Measurements from ENCODE around the gene ADIRF.

Gene ADIRF

GRCh38 chr10:86953747-86954680 lies 14.3 kb upstream of the ADIRF start:
- H3K4me1 Mint-ChIP-seq (ENCODE audit: low read depth), result peaks cover 25% of the 10 kb centered on the region
- H3K9me3 Mint-ChIP-seq, result peaks cover 25% of the 10 kb centered on the region
- intact Hi-C loops (cut with micrococcal nuclease), result no loop called here

DNA sequence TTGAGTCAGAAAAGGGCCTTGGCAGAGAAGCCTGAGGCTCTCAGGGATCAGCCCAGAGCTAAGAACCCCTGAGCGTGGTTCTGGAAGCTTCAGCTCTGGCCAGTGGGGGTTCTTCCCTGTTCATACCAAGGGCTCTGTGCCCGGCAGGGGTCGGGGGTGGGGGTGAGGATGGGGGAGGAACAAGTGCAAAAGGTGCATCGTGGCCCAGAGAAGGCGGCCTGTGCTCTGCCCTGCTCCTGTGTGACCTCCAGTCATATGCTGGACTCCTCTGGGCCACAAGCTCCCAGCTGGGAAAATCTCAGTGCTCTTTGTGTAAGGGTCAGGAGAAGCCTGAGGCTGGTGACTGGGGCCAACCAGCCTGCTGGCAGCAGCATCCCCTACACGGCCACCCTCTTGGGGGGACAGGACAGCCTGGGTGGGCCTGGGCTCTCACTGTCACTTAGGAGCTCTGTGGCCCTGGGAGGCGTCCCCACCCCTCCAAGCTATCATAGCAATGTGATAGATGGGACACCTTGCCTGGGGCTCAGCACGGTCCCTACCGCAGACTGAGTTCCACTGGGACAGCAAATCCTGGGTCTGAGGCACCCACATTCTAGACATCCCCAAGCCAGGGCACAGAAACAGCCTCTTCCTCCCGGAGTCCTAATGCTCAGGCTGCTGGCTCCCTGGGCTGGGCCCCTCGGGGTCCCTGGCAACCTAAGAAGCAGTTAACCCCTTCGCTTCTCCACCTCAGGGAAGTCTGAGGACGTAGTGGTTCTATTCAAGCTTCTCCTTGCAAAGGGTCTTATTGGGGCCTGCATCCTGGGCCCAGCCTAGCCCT lies 13.4 kb upstream of the ADIRF start:
- Mint-ChIP-seq H3K27me3 (peaks cover 9% of the 10 kb centered on the region), H3K4me1 (ENCODE audit: low read depth) (peaks cover 33% of the 10 kb centered on the region), H3K36me3 (ENCODE audit: low read depth) (no peaks in the 10 kb centered on the region), H3K27ac (no peak overlapping the region), H3K4me3 (no peak overlapping the region), H3K9me3 (peaks cover 25% of the 10 kb centered on the region)
- intact Hi-C loops (cut with micrococcal nuclease), result no loop called here

More at GRCh38 chr10:86953747-86954680, 14.3 kb upstream of the ADIRF start:
- peaks cover 4% of the 10 kb centered on the region for H3K27me3 Mint-ChIP-seq
- H3K36me3 Mint-ChIP-seq (ENCODE audit: low read depth), result no peaks in the 10 kb centered on the region
- H3K27ac Mint-ChIP-seq, result no peak overlapping the region
- H3K4me3 Mint-ChIP-seq, result no peak overlapping the region

DNA sequence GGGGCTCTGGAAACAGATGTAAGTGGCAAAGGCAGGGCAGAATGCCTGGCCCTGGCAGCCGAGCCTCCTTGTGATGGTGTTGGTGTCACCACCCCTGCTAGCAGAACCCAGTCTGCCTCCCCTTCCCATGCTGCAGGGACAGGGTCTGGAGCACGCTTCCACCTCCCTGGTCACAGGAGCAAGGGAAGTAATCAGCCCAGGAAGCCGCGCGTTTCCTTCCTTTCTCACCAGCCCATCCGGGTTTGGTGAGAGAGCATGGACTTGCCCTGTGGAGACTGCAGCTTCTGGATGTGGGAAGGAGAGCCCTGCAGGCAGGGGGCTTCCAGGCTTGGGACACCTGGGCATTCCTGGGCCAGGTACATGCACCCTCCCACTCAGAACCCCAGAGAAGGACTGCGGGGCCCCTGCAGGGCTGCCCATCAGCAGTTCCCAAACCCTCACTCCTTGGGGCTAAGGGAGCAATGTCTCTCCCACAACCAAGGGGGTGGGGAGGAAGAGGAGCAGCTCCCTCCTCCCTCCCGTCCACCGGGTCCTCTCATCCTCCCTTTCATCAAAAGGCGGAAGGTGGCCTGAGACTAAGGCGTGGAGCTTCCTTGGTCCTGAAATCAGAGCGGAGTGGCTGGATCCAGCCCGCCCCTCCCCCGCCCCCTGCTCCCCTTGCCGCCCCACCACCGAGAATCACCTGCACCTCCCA lies 12.6 kb upstream of the ADIRF start:
- Mint-ChIP-seq H3K4me1 (ENCODE audit: low read depth) (peaks cover 38% of the 10 kb centered on the region), H3K4me3 (no peak overlapping the region), H3K27ac (no peak overlapping the region), H3K27me3 (peaks cover 9% of the 10 kb centered on the region), H3K36me3 (ENCODE audit: low read depth) (no peaks in the 10 kb centered on the region), H3K9me3 (peaks cover 25% of the 10 kb centered on the region)
- intact Hi-C loops (cut with micrococcal nuclease), result no loop called here

- Mint-ChIP-seq H3K9me3 (peaks cover 25% of the 10 kb centered on the region), H3K27me3 (peaks cover 9% of the 10 kb centered on the region), H3K36me3 (ENCODE audit: low read depth) (no peaks in the 10 kb centered on the region), H3K27ac (no peak overlapping the region), H3K4me1 (ENCODE audit: low read depth) (peaks cover 42% of the 10 kb centered on the region), H3K4me3 (no peak overlapping the region)
- intact Hi-C loops (cut with micrococcal nuclease), result no loop called here
Measured at GRCh38 chr10:86956195-86956847, 12.0 kb upstream of the ADIRF start.

- H3K4me3 Mint-ChIP-seq, result no peak overlapping the region
- no peak overlapping the region for H3K27ac Mint-ChIP-seq
- H3K36me3 Mint-ChIP-seq (ENCODE audit: low read depth), result no peaks in the 10 kb centered on the region
- H3K4me1 Mint-ChIP-seq (ENCODE audit: low read depth), result peaks cover 48% of the 10 kb centered on the region
- intact Hi-C loops (cut with micrococcal nuclease), result no loop called here
- peaks cover 21% of the 10 kb centered on the region for H3K9me3 Mint-ChIP-seq
- peaks cover 9% of the 10 kb centered on the region for H3K27me3 Mint-ChIP-seq
Measured at GRCh38 chr10:86956848-86957448, 11.3 kb upstream of the ADIRF start.

- peaks cover 15% of the 10 kb centered on the region for H3K9me3 Mint-ChIP-seq
- peaks cover 50% of the 10 kb centered on the region for H3K4me1 Mint-ChIP-seq (ENCODE audit: low read depth)
- peaks cover 9% of the 10 kb centered on the region for H3K27me3 Mint-ChIP-seq
- H3K4me3 Mint-ChIP-seq, result no peak within 1 kb of the TSS
- no peaks in the 10 kb centered on the region for H3K36me3 Mint-ChIP-seq (ENCODE audit: low read depth)
- intact Hi-C loops (cut with micrococcal nuclease), result no loop called here
- peak within 1 kb of the TSS; percentile 45 for H3K27ac Mint-ChIP-seq
Measured at GRCh38 chr10:86957471-86958115, 10.7 kb upstream of the ADIRF start, which contains the start of gene MMRN2. MMRN2 (minus strand) TSS chr10:86957615; CDS start chr10:86957541, 74 bp downstream.

DNA sequence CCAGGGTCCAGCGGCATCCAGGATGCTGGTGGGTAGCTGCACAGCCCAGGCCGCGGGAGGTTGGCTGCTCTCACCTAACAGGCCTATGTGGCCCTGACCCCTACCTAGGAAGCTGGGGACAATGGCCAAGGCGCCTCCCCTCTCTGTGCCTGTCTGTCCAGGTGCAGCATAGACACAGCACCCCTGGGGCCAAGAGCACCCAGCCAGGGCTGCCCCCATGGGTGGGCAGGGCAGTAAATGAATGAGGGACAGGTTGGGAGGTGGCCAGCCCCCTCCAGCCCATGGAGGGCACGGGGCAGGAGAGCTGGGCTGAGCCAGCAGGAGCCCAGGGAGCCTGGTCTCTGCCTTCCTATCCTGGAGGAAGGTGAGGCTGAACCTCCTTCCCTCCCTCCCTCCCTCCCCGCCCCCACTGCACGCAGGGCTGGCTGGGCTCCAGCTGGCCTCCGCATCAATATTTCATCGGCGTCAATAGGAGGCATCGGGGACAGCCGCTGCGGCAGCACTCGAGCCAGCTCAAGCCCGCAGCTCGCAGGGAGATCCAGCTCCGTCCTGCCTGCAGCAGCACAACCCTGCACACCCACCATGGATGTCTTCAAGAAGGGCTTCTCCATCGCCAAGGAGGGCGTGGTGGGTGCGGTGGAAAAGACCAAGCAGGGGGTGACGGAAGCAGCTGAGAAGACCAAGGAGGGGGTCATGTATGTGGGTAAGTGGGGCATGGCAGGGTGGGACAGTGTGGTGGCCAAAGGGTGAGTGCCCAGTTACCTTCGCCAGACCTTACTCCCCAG lies 10.0 kb upstream of the ADIRF start, which contains the start of gene SNCG:
Gene SNCG (plus strand): TSS at position 484 of the 785 bp plus-strand sequence. CDS start 99 bp downstream, at position 583.
- Mint-ChIP-seq H3K4me1 (ENCODE audit: low read depth) (peaks cover 50% of the 10 kb centered on the region), H3K27ac (peak within 1 kb of the TSS; percentile 45), H3K9me3 (peaks cover 7% of the 10 kb centered on the region), H3K27me3 (peaks cover 9% of the 10 kb centered on the region), H3K4me3 (no peak within 1 kb of the TSS), H3K36me3 (ENCODE audit: low read depth) (no peaks in the 10 kb centered on the region)
- intact Hi-C loops (cut with micrococcal nuclease), result no loop called here

- Mint-ChIP-seq H3K36me3 (ENCODE audit: low read depth) (no peaks in the 10 kb centered on the region), H3K9me3 (no peaks in the 10 kb centered on the region), H3K4me1 (ENCODE audit: low read depth) (peaks cover 50% of the 10 kb centered on the region), H3K27ac (peak overlapping the region; percentile 36), H3K27me3 (peaks cover 9% of the 10 kb centered on the region), H3K4me3 (no peak overlapping the region)
- intact Hi-C loops (cut with micrococcal nuclease), result no loop called here
Measured at GRCh38 chr10:86958901-86959736, 9.2 kb upstream of the ADIRF start.

GRCh38 chr10:86959737-86960002 lies 8.6 kb upstream of the ADIRF start:
- Mint-ChIP-seq H3K27me3 (peaks cover 13% of the 10 kb centered on the region), H3K36me3 (ENCODE audit: low read depth) (no peaks in the 10 kb centered on the region), H3K27ac (peak overlapping the region; percentile 36), H3K4me3 (no peak overlapping the region), H3K4me1 (ENCODE audit: low read depth) (peaks cover 50% of the 10 kb centered on the region), H3K9me3 (no peaks in the 10 kb centered on the region)
- intact Hi-C loops (cut with micrococcal nuclease), result no loop called here

DNA sequence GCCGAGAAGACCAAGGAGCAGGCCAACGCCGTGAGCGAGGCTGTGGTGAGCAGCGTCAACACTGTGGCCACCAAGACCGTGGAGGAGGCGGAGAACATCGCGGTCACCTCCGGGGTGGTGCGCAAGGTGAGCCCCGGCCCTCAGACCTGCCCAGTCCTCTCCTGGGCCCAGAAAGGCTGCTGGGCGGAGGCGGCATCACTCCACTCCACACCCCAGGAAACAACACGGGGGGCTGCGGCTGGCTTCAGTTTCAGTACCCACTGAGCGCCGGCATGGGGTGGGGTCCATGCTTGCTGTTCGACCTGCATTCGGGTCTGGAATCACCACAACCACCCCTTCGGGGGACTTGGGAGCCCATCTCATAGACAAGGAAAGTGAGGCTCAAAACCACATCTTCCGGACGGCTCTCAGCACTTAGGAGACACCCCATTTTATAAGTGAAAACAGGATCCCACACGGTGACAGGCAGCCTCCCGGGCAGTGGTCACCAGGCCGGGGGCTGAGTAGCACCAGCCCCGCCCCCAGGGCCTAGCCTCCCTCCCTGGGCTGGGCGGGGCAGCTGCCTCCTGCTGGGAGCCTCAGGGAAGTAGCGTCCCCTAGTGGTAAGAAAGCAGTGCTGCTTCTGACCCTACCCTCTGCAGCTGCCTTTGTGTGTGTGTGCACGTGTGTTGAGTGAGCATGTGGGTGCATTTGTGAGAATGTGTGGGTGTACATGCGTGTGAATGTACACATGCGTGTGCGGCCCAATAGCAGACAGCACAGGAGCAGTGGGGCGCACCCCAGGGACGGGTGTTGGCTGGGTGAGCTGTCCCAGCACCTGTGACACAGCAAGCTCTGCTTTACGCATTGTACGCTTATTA lies 8.0 kb upstream of the ADIRF start:
- H3K27me3 Mint-ChIP-seq, result peaks cover 16% of the 10 kb centered on the region
- H3K9me3 Mint-ChIP-seq, result no peaks in the 10 kb centered on the region
- intact Hi-C loops (cut with micrococcal nuclease), result no loop called here
- H3K27ac Mint-ChIP-seq, result no peak overlapping the region
- no peak overlapping the region for H3K4me3 Mint-ChIP-seq
- no peaks in the 10 kb centered on the region for H3K36me3 Mint-ChIP-seq (ENCODE audit: low read depth)
- H3K4me1 Mint-ChIP-seq (ENCODE audit: low read depth), result peaks cover 50% of the 10 kb centered on the region

DNA sequence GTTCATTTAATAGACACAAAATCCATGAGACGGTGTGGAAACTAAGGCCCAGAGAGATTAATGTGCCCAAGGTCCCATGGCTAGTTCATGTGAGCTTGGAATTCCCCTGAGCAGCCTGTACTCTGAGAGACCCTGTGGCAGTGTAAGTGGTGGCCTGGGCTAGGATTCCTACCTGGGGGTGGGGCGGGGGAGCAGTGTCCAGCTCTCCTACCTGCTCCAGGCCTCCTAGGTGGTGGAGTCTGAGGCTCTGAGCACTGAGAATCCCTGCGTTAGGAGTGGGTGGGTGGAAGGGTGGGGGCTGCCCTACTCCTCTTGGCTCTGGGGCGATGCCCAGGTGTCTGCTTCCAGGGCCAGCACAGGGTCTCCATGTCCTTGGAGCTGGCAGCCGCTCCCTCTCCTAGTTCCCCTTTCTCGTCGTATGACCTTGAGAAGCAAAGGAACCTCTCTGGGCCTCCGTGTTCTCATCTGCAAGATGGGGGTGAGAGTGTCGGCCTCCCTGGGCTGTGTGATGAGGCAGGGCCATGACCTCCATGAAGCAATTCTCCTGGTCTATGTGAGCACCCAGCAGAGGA lies 7.3 kb upstream of the ADIRF start:
- no peak overlapping the region for H3K4me3 Mint-ChIP-seq
- no peaks in the 10 kb centered on the region for H3K36me3 Mint-ChIP-seq (ENCODE audit: low read depth)
- H3K4me1 Mint-ChIP-seq (ENCODE audit: low read depth), result peaks cover 54% of the 10 kb centered on the region
- peaks cover 24% of the 10 kb centered on the region for H3K27me3 Mint-ChIP-seq
- intact Hi-C loops (cut with micrococcal nuclease), result no loop called here
- no peak overlapping the region for H3K27ac Mint-ChIP-seq
- H3K9me3 Mint-ChIP-seq, result no peaks in the 10 kb centered on the region
